Lower lobe of right lung (tissue), 2 donors: ENCODE results near the gene PEX14. TPM values are rescaled to one million over a fixed set of nuclear protein-coding genes. Genes with fewer than 3 reads are reported as not detected.

Experiments
- ATAC-seq, 2 donors: fragments of 200-7000 bp; cut with Tn5 transposase; one replicate each; pipeline ENCODE4 v1.9.1; 2020 to 2022; ENCODE audit warnings: mild to moderate bottlenecking in 2 of 2, moderate library complexity in 2 of 2
- DNase-seq: peaks from one replicate; pipeline ENCODE4 v3.0.0-alpha.2; 2020
- H3K27ac ChIP-seq: fragments of 200-600 bp; one replicate; pipeline ENCODE4 v1.8.0; 2022
- H3K27me3 ChIP-seq: fragments of 200-600 bp; one replicate; pipeline ENCODE4 v1.8.0; 2022; ENCODE audit warnings: low read depth
- H3K36me3 ChIP-seq: fragments of 200-600 bp; one replicate; pipeline ENCODE4 v1.8.0; 2022; ENCODE audit warnings: mild to moderate bottlenecking
- H3K4me1 ChIP-seq: fragments of 200-600 bp; one replicate; pipeline ENCODE4 v1.8.0; 2022
- H3K4me3 ChIP-seq: fragments of 200-600 bp; one replicate; pipeline ENCODE4 v1.8.0; 2022; ENCODE audit warnings: mild to moderate bottlenecking
- H3K9me3 ChIP-seq: fragments of 200-600 bp; one replicate; pipeline ENCODE4 v1.8.0; 2022
- intact Hi-C: fragments of 100-400 bp; cut with DNase I; formaldehyde crosslinking; loops from one replicate; pipeline ENCODE4 v1.11.0; 2022
- total RNA-seq: library from RNA; stranded (reverse); fragmentation: NEBNext Ultra II Directional; extraction: Animal tissue kit (Norgen Biotek cat#: 25700); gene quantifications from one replicate; pipeline ENCODE4 v1.2.1, GENCODE V29; 2021
- TF ChIP-seq, protein P1 (sequence below): fragments of 200-600 bp; IDR thresholded peaks from one replicate; pipeline ENCODE4 v1.8.0; 2022; ENCODE audit warnings: antibody characterized with exemption, mild to moderate bottlenecking
- donor health status: DM: no; HTN: yes; CAD: no; lungs with severe emphysema.

PEX14 gene
- total RNA-seq, 1 donor from 2014 or later: 27.9 TPM

- peaks cover 4% of the 10 kb centered on the region for H3K36me3 ChIP-seq
- peaks cover 11% of the 10 kb centered on the region for H3K4me1 ChIP-seq
- DNase-seq (no peak), ATAC-seq (no peak)
- no peak overlapping the region for H3K27ac ChIP-seq
- TF ChIP-seq, protein P1, sequence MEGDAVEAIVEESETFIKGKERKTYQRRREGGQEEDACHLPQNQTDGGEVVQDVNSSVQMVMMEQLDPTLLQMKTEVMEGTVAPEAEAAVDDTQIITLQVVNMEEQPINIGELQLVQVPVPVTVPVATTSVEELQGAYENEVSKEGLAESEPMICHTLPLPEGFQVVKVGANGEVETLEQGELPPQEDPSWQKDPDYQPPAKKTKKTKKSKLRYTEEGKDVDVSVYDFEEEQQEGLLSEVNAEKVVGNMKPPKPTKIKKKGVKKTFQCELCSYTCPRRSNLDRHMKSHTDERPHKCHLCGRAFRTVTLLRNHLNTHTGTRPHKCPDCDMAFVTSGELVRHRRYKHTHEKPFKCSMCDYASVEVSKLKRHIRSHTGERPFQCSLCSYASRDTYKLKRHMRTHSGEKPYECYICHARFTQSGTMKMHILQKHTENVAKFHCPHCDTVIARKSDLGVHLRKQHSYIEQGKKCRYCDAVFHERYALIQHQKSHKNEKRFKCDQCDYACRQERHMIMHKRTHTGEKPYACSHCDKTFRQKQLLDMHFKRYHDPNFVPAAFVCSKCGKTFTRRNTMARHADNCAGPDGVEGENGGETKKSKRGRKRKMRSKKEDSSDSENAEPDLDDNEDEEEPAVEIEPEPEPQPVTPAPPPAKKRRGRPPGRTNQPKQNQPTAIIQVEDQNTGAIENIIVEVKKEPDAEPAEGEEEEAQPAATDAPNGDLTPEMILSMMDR: no peak
- no peak overlapping the region for H3K4me3 ChIP-seq
- H3K27me3 ChIP-seq: no peaks in the 10 kb centered on the region
- intact Hi-C loops: no loop called here
- no peaks in the 10 kb centered on the region for H3K9me3 ChIP-seq
Measured at GRCh38 chr1:10490286-10490970, 15.7 kb downstream of the PEX14 start.

DNA sequence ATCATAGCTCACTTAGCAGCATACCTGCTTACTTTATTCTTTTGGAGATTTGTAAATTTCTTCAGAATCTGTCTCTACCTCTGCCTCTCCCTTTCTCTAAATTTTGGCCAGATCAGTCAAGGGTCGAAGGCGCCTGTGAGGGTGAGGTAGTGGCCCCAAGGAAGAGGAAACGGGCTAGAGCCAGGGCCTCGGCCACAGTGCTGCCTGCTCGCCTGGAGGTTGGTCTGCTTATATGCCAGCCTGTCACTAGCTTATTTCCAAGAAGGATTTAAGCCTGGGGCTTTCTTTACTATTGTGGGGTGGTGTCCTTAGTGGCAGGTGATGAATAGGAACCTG is 19.6 kb downstream of the PEX14 start:
- intact Hi-C loops: no loop called here
- no peak overlapping the region for H3K27ac ChIP-seq
- peaks cover 15% of the 10 kb centered on the region for H3K4me1 ChIP-seq
- no peaks in the 10 kb centered on the region for H3K27me3 ChIP-seq
- TF ChIP-seq, protein P1: no peak
- no peak overlapping the region for H3K4me3 ChIP-seq
- ATAC-seq (no peak), DNase-seq (no peak)
- H3K9me3 ChIP-seq: no peaks in the 10 kb centered on the region
- peaks cover 18% of the 10 kb centered on the region for H3K36me3 ChIP-seq

DNA sequence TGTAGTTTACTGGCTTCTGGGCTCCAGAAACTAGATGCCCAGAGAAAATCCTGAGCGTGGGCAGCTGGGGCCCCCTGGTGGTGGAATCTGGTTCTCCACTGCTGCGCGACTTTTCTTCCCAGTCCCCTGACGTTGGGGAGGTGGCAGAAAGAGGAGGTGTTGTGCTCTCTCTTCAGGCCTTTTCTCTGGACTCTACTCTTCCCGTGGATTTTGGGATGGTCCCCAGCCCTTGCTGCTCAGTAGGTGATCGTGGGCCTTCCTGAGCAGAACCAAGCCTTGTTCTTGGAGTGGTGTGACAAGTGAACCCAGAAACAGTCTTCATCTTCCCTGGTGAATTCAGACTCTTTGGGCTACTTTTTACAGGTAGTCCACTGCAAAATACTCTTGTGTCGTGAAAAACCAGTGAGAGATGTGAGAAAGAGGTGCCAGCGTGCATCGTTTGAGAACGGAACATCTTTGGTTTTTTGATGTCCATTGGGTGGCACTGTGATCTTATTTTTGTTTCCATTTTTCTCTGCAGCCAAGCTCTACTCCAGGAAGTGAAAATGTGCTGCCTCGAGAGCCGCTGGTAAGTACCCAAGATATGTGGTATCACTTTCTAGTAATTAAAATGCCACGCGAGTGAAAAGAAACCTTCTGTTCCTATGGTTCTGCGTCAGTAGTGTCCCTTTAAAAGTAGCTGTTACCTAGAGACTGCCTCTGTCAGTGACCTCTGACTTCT is 20.2 kb downstream of the PEX14 start:
- Histone ChIP-seq H3K9me3 (no peaks in the 10 kb centered on the region), H3K4me3 (peak overlapping the region; percentile 33), H3K27me3 (no peaks in the 10 kb centered on the region), H3K36me3 (peaks cover 14% of the 10 kb centered on the region), H3K27ac (peak overlapping the region; percentile 53), H3K4me1 (peaks cover 15% of the 10 kb centered on the region)
- ATAC-seq (peak; percentile 87 to 92), DNase-seq (peak; percentile 82)
- TF ChIP-seq, protein P1: peak; percentile 94
- intact Hi-C loops: no loop called here

- H3K4me1 ChIP-seq: peaks cover 15% of the 10 kb centered on the region
- intact Hi-C loops: no loop called here
- no peaks in the 10 kb centered on the region for H3K9me3 ChIP-seq
- DNase-seq (no peak), ATAC-seq (no peak)
- H3K36me3 ChIP-seq: peaks cover 14% of the 10 kb centered on the region
- TF ChIP-seq, protein P1: no peak
- peak overlapping the region; percentile 33 for H3K4me3 ChIP-seq
- H3K27ac ChIP-seq: peak overlapping the region; percentile 53
- no peaks in the 10 kb centered on the region for H3K27me3 ChIP-seq
Measured at GRCh38 chr1:10495475-10495817, 20.7 kb downstream of the PEX14 start.

DNA sequence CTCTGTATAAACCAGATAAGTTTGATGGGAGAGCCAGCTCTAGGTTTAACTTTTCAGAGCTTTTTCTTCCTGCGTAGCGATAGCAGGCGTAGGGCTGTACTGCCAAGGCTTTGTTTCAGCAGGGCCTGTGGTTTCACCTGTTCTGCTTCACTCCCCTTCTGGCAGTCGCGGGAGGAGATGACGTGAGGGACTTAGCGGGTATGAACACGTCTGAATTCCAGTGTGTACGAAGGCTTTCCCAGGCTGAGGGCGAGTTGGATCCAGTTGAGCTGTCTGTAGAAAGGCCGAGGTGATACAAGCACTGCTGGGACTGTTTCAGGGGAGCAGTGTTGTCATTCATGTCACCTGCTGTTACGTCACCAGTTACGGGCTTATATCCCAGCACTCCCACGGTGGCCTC is 21.2 kb downstream of the PEX14 start:
- peaks cover 14% of the 10 kb centered on the region for H3K36me3 ChIP-seq
- no peak overlapping the region for H3K4me3 ChIP-seq
- peak overlapping the region; percentile 53 for H3K27ac ChIP-seq
- TF ChIP-seq, protein P1: no peak
- intact Hi-C loops: no loop called here
- DNase-seq (no peak), ATAC-seq (no peak)
- H3K4me1 ChIP-seq: peaks cover 15% of the 10 kb centered on the region
- no peaks in the 10 kb centered on the region for H3K27me3 ChIP-seq
- H3K9me3 ChIP-seq: no peaks in the 10 kb centered on the region
